ENCODE results near the gene FTO. TPM values are rescaled to one million over a fixed set of nuclear protein-coding genes. Genes with fewer than 3 reads are reported as not detected.
A peak's percentile ranks its signal among the peaks of the same experiment; 100 is the strongest.

Gene FTO
- total RNA-seq, 2 donors from 2014 or later: 44.0 to 51.5 TPM

- DNase-seq (no peak), ATAC-seq (replicated peaks in 1 of 2) (no peak)
- Mint-ChIP-seq H3K27ac (no peak overlapping the region), H3K9me3 (no peaks in the 10 kb centered on the region), H3K36me3 (ENCODE audit: insufficient read depth in 2 of 2) (no peaks in the 10 kb centered on the region), H3K27me3 (ENCODE audit: low read depth) (no peaks in the 10 kb centered on the region), H3K4me1 (ENCODE audit: low read depth) (peaks cover 40% of the 10 kb centered on the region), H3K4me3 (no peak overlapping the region)
These were observed 78.2 kb downstream of the FTO start for GRCh38 chr16:53782148-53782547.

- H3K4me3 Mint-ChIP-seq: no peak overlapping the region
- no peaks in the 10 kb centered on the region for H3K9me3 Mint-ChIP-seq
- peaks cover 40% of the 10 kb centered on the region for H3K4me1 Mint-ChIP-seq (ENCODE audit: low read depth)
- H3K27me3 Mint-ChIP-seq (ENCODE audit: low read depth): no peaks in the 10 kb centered on the region
- no peaks in the 10 kb centered on the region for H3K36me3 Mint-ChIP-seq (ENCODE audit: insufficient read depth in 2 of 2)
- DNase-seq (no peak), ATAC-seq (replicated peaks in 1 of 2) (no peak)
- H3K27ac Mint-ChIP-seq: no peak overlapping the region
These were observed 80.3 kb downstream of the FTO start for GRCh38 chr16:53784291-53784690.

GRCh38 chr16:53785044-53785443 lies 81.1 kb downstream of the FTO start:
- Mint-ChIP-seq H3K9me3 (no peaks in the 10 kb centered on the region), H3K4me1 (ENCODE audit: low read depth) (peaks cover 33% of the 10 kb centered on the region), H3K36me3 (ENCODE audit: insufficient read depth in 2 of 2) (no peaks in the 10 kb centered on the region), H3K4me3 (no peak overlapping the region), H3K27me3 (ENCODE audit: low read depth) (no peaks in the 10 kb centered on the region), H3K27ac (no peak overlapping the region)
- no peak for DNase-seq
- ATAC-seq (replicated peaks in 1 of 2): no peak

- no peak overlapping the region for H3K27ac Mint-ChIP-seq
- DNase-seq: no peak
- H3K9me3 Mint-ChIP-seq: no peaks in the 10 kb centered on the region
- no peaks in the 10 kb centered on the region for H3K27me3 Mint-ChIP-seq (ENCODE audit: low read depth)
- ATAC-seq (replicated peaks in 1 of 2): no peak
- H3K36me3 Mint-ChIP-seq (ENCODE audit: insufficient read depth in 2 of 2): no peaks in the 10 kb centered on the region
- peaks cover 27% of the 10 kb centered on the region for H3K4me1 Mint-ChIP-seq (ENCODE audit: low read depth)
- H3K4me3 Mint-ChIP-seq: no peak overlapping the region
These were observed 82.0 kb downstream of the FTO start for GRCh38 chr16:53785916-53786315.

- Mint-ChIP-seq H3K27ac (no peak overlapping the region), H3K27me3 (ENCODE audit: low read depth) (no peaks in the 10 kb centered on the region), H3K9me3 (no peaks in the 10 kb centered on the region), H3K4me1 (ENCODE audit: low read depth) (peaks cover 17% of the 10 kb centered on the region), H3K4me3 (no peak overlapping the region), H3K36me3 (ENCODE audit: insufficient read depth in 2 of 2) (no peaks in the 10 kb centered on the region)
- DNase-seq (no peak), ATAC-seq (replicated peaks in 1 of 2) (no peak)
These were observed 83.5 kb downstream of the FTO start for GRCh38 chr16:53787423-53787822.

GRCh38 chr16:53789137-53789536 lies 85.2 kb downstream of the FTO start:
- H3K4me1 Mint-ChIP-seq (ENCODE audit: low read depth): peaks cover 6% of the 10 kb centered on the region
- H3K9me3 Mint-ChIP-seq: no peaks in the 10 kb centered on the region
- no peak overlapping the region for H3K4me3 Mint-ChIP-seq
- ATAC-seq (replicated peaks in 1 of 2): no peak
- no peaks in the 10 kb centered on the region for H3K36me3 Mint-ChIP-seq (ENCODE audit: insufficient read depth in 2 of 2)
- DNase-seq: no peak
- H3K27ac Mint-ChIP-seq: no peak overlapping the region
- H3K27me3 Mint-ChIP-seq (ENCODE audit: low read depth): no peaks in the 10 kb centered on the region

- DNase-seq (no peak), ATAC-seq (replicated peaks in 1 of 2) (no peak)
- Mint-ChIP-seq H3K27ac (no peak overlapping the region), H3K4me3 (no peak overlapping the region), H3K36me3 (ENCODE audit: insufficient read depth in 2 of 2) (no peaks in the 10 kb centered on the region), H3K27me3 (ENCODE audit: low read depth) (no peaks in the 10 kb centered on the region), H3K4me1 (ENCODE audit: low read depth) (peaks cover 17% of the 10 kb centered on the region), H3K9me3 (no peaks in the 10 kb centered on the region)
These were observed 88.4 kb downstream of the FTO start for GRCh38 chr16:53792161-53792951.

GRCh38 chr16:53803451-53803850 lies 99.5 kb downstream of the FTO start:
- Mint-ChIP-seq H3K9me3 (peaks cover 1 to 2% of the 10 kb centered on the region in 2 donors), H3K4me3 (peak overlapping the region in 1 of 2 donors; percentile 24), H3K27ac (no peak overlapping the region), H3K36me3 (ENCODE audit: insufficient read depth in 2 of 2) (peaks cover 7% of the 10 kb centered on the region in 2 donors), H3K27me3 (ENCODE audit: low read depth) (no peaks in the 10 kb centered on the region), H3K4me1 (ENCODE audit: low read depth) (peaks cover 31% of the 10 kb centered on the region)
- DNase-seq (no peak), ATAC-seq (replicated peaks in 1 of 2) (no peak)

GRCh38 chr16:53803998-53804397 lies 100.0 kb downstream of the FTO start:
- H3K4me1 Mint-ChIP-seq (ENCODE audit: low read depth): peaks cover 31% of the 10 kb centered on the region
- no peak for DNase-seq

GRCh38 chr16:53804467-53804866 lies 100.5 kb downstream of the FTO start:
- no peak for DNase-seq
- no peak for ATAC-seq (replicated peaks in 1 of 2)
- H3K4me3 Mint-ChIP-seq: no peak overlapping the region
- H3K27me3 Mint-ChIP-seq (ENCODE audit: low read depth): no peaks in the 10 kb centered on the region
- H3K4me1 Mint-ChIP-seq (ENCODE audit: low read depth): peaks cover 36% of the 10 kb centered on the region
- peaks cover 7% of the 10 kb centered on the region in 2 donors for H3K36me3 Mint-ChIP-seq (ENCODE audit: insufficient read depth in 2 of 2)
- peaks cover 0 to 2% of the 10 kb centered on the region in 2 donors for H3K9me3 Mint-ChIP-seq
- H3K27ac Mint-ChIP-seq: no peak overlapping the region

More at GRCh38 chr16:53803998-53804397, 100.0 kb downstream of the FTO start:
- Mint-ChIP-seq H3K9me3 (peaks cover 0 to 2% of the 10 kb centered on the region in 2 donors), H3K4me3 (no peak overlapping the region), H3K27me3 (ENCODE audit: low read depth) (no peaks in the 10 kb centered on the region), H3K27ac (no peak overlapping the region), H3K36me3 (ENCODE audit: insufficient read depth in 2 of 2) (peaks cover 7% of the 10 kb centered on the region in 2 donors)
- no peak for ATAC-seq (replicated peaks in 1 of 2)

- DNase-seq: no peak
- H3K27me3 Mint-ChIP-seq (ENCODE audit: low read depth): no peaks in the 10 kb centered on the region
- H3K9me3 Mint-ChIP-seq: peaks cover 0 to 2% of the 10 kb centered on the region in 2 donors
- ATAC-seq (replicated peaks in 1 of 2): peak; percentile 82 to 84
- H3K36me3 Mint-ChIP-seq (ENCODE audit: insufficient read depth in 2 of 2): peaks cover 7% of the 10 kb centered on the region in 2 donors
- H3K4me3 Mint-ChIP-seq: no peak overlapping the region
- peaks cover 36% of the 10 kb centered on the region for H3K4me1 Mint-ChIP-seq (ENCODE audit: low read depth)
- no peak overlapping the region for H3K27ac Mint-ChIP-seq
These were observed 101.2 kb downstream of the FTO start for GRCh38 chr16:53805113-53805512.

GRCh38 chr16:53805752-53806151 lies 101.8 kb downstream of the FTO start:
- Mint-ChIP-seq H3K9me3 (peaks cover 0 to 2% of the 10 kb centered on the region in 2 donors), H3K36me3 (ENCODE audit: insufficient read depth in 2 of 2) (peaks cover 8 to 10% of the 10 kb centered on the region in 2 donors), H3K4me3 (no peak overlapping the region), H3K27me3 (ENCODE audit: low read depth) (no peaks in the 10 kb centered on the region), H3K4me1 (ENCODE audit: low read depth) (peaks cover 36% of the 10 kb centered on the region), H3K27ac (no peak overlapping the region)
- ATAC-seq (replicated peaks in 1 of 2): no peak
- DNase-seq: no peak

- H3K4me1 Mint-ChIP-seq (ENCODE audit: low read depth): peaks cover 26% of the 10 kb centered on the region
- no peak for ATAC-seq (replicated peaks in 1 of 2)
- no peak overlapping the region for H3K4me3 Mint-ChIP-seq
- H3K27ac Mint-ChIP-seq: no peak overlapping the region
- DNase-seq: no peak
- H3K27me3 Mint-ChIP-seq (ENCODE audit: low read depth): no peaks in the 10 kb centered on the region
- H3K9me3 Mint-ChIP-seq: no peaks in the 10 kb centered on the region
- H3K36me3 Mint-ChIP-seq (ENCODE audit: insufficient read depth in 2 of 2): peaks cover 2 to 4% of the 10 kb centered on the region in 2 donors
These were observed 105.4 kb downstream of the FTO start for GRCh38 chr16:53809088-53809932.
